Kidney capillary endothelial cell (primary cell): ENCODE measurements around the gene SOX18.

Experiments
- DNase-seq: peaks from one replicate; pipeline ENCODE4 v3.0.0-alpha.2; 2018; ENCODE audit warnings: low spot score

The SOX18 gene

GRCh38 chr20:64080013-64080812 lies 30.8 kb upstream of the SOX18 start, which contains the start of gene OPRL1:
Gene OPRL1 (plus strand): TSS chr20:64080082. CDS start chr20:64092721, 12,639 bp downstream.
- DNase-seq = no peak

- DNase-seq = peak; percentile 50
Observed at GRCh38 chr20:64079273-64080012, 30.0 kb upstream of the SOX18 start, which contains the start of gene RGS19. Gene RGS19 (minus strand): TSS chr20:64079518. CDS start chr20:64076886, 2,632 bp downstream.

GRCh38 chr20:64078934-64079272 lies 29.5 kb upstream of the SOX18 start:
- no peak for DNase-seq

GRCh38 chr20:64077876-64078551 lies 28.6 kb upstream of the SOX18 start:
- DNase-seq = no peak

GRCh38 chr20:64077541-64077875 lies 28.1 kb upstream of the SOX18 start:
- DNase-seq = no peak

- no peak for DNase-seq
Observed at GRCh38 chr20:64077094-64077493, 27.7 kb upstream of the SOX18 start.

- DNase-seq = no peak
Observed at GRCh38 chr20:64076061-64076997, 26.9 kb upstream of the SOX18 start.

- DNase-seq = no peak
Observed at GRCh38 chr20:64075556-64075955, 26.1 kb upstream of the SOX18 start.

- DNase-seq = no peak
Observed at GRCh38 chr20:64074963-64075362, 25.5 kb upstream of the SOX18 start.

- DNase-seq = no peak
Observed at GRCh38 chr20:64074184-64074789, 24.8 kb upstream of the SOX18 start.

GRCh38 chr20:64073476-64074183 lies 24.2 kb upstream of the SOX18 start:
- no peak for DNase-seq

- no peak for DNase-seq
Observed at GRCh38 chr20:64072498-64073063, 23.1 kb upstream of the SOX18 start.

- DNase-seq = no peak
Observed at GRCh38 chr20:64071341-64072332, 22.2 kb upstream of the SOX18 start.

- no peak for DNase-seq
Observed at GRCh38 chr20:64070244-64070993, 21.0 kb upstream of the SOX18 start.

GRCh38 chr20:64069614-64070243 lies 20.3 kb upstream of the SOX18 start:
- DNase-seq = no peak

GRCh38 chr20:64069209-64069613 lies 19.8 kb upstream of the SOX18 start:
- DNase-seq = no peak

- no peak for DNase-seq
Observed at GRCh38 chr20:64068386-64069208, 19.2 kb upstream of the SOX18 start.
